Stomach smooth muscle (tissue), 2 donors: Measurements from ENCODE around the gene CCNB1.
"Not testable (repeated sequence)": the region's sequence is repeated elsewhere in the genome, so short reads cannot be mapped to it uniquely, and the experiment has no call there.

Experiments
- H3K27ac ChIP-seq: one replicate; pipeline ENCODE4 v1.7.0; 2013; ENCODE audit warnings: mild to moderate bottlenecking, low read length, inconsistent platforms
- H3K27me3 ChIP-seq, 2 donors: one replicate each; pipeline ENCODE4 v1.7.0; 2013; ENCODE audit warnings: low read length in 2 of 2; ENCODE audit not compliant: insufficient read depth in 2 of 2, control insufficient read depth in 1 of 2
- H3K36me3 ChIP-seq, 2 donors: one replicate each; pipeline ENCODE4 v1.7.0; 2013; ENCODE audit warnings: low read length in 2 of 2; ENCODE audit not compliant: control insufficient read depth in 2 of 2, insufficient read depth in 2 of 2
- H3K4me1 ChIP-seq: one replicate; pipeline ENCODE4 v1.7.0; 2013; ENCODE audit warnings: low read length; ENCODE audit not compliant: control insufficient read depth, insufficient read depth
- H3K4me3 ChIP-seq, 2 donors: one replicate each; pipeline ENCODE4 v1.7.0; 2013; ENCODE audit warnings: low read length in 2 of 2
- H3K9ac ChIP-seq, 2 donors: one replicate each; pipeline ENCODE4 v1.7.0; 2013; ENCODE audit warnings: low read length in 2 of 2, mild to moderate bottlenecking in 1 of 2
- H3K9me3 ChIP-seq, 2 donors: one replicate each; pipeline ENCODE4 v1.7.0; 2013; ENCODE audit warnings: low read length in 2 of 2; ENCODE audit not compliant: control insufficient read depth in 2 of 2
- donor health status: healthy.
- donor health status: Pancreatic carcinoma.

Gene CCNB1

DNA sequence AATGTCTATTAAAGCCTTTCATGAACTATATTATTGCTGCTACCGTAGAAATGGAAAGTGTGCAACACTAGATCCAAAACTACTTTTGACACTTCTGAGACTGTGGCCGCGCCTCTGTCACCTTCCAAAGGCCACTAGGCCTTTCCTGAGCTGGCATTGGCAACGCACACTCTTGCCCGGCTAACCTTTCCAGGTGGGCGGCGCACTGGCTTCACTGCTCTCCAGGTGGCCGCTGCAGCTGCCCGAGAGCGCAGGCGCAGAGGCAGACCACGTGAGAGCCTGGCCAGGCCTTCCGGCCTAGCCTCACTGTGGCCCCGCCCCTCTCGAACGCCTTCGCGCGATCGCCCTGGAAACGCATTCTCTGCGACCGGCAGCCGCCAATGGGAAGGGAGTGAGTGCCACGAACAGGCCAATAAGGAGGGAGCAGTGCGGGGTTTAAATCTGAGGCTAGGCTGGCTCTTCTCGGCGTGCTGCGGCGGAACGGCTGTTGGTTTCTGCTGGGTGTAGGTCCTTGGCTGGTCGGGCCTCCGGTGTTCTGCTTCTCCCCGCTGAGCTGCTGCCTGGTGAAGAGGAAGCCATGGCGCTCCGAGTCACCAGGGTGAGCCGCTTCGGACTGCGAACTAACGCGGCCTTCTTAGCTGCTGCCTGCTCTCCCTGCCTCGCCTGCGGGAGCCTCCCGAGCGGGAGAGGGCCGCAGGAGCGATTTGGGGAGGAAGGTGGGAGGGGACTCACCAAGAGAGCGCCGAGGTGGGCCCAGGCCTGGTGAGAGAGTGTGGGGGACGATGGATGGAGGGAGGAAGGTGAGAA, at the start of gene CCNB1:
Gene CCNB1, plus strand, starts transcription at position 465 of the 807 bp plus-strand sequence. Its CDS starts 113 bp downstream, at position 578.
- Histone ChIP-seq H3K27ac (no peak within 1 kb of the TSS), H3K9ac (peak within 1 kb of the TSS; percentile 60), H3K27me3 (no peaks in the 10 kb centered on the region), H3K36me3 (no peaks in the 10 kb centered on the region), H3K9me3 (no peaks in the 10 kb centered on the region), H3K4me3 (peak within 1 kb of the TSS; percentile 91 to 96), H3K4me1 (peaks cover 13% of the 10 kb centered on the region)

DNA sequence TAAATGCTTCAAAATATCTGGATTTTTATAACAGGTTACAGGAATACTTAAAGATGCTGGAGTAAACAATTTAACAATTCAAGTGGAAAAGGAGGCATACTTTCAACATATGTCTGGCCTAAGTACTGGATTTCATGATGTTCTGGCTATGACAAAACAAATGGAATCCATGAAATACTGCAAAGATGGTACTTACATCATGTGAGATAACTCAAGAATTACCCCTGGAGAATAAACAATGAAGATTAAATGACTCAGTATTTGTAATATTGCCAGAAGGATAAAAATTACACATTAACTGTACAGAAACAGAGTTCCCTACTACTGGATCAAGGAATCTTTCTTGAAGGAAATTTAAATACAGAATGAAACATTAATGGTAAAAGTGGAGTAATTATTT, 37.5 kb upstream of the CCNB1 start:
- H3K27ac ChIP-seq = no peak overlapping the region

DNA sequence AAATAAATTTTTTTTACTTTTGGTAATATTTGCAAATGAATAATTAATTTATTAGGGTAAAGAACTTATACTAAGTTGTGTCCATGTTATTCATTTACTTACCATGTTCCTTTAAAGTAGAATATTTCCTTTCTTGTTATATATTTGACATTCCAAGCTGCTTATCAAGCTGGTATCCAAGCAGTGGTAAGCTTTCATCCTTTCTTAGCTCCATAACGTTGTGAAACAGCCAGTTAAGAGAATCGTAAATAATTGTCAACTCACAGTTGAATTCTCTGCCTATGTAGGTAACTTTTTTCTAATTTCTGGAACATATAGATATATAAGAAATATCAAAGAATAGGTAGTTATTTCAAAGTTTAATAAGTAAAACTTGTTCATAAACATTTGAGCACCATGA, 36.7 kb upstream of the CCNB1 start:
- no peak overlapping the region for H3K4me3 ChIP-seq
- no peaks in the 10 kb centered on the region for H3K4me1 ChIP-seq
- no peak overlapping the region for H3K9ac ChIP-seq
- H3K27ac ChIP-seq = no peak overlapping the region
- H3K9me3 ChIP-seq = no peaks in the 10 kb centered on the region
- peaks cover 6 to 15% of the 10 kb centered on the region in 2 donors for H3K36me3 ChIP-seq
- no peaks in the 10 kb centered on the region for H3K27me3 ChIP-seq

More for the DNA sequence above, 37.5 kb upstream of the CCNB1 start:
- H3K9me3 ChIP-seq = no peaks in the 10 kb centered on the region
- no peaks in the 10 kb centered on the region for H3K27me3 ChIP-seq
- H3K4me3 ChIP-seq = no peak overlapping the region
- no peak overlapping the region for H3K9ac ChIP-seq
- H3K36me3 ChIP-seq = peaks cover 6 to 21% of the 10 kb centered on the region in 2 donors
- H3K4me1 ChIP-seq = no peaks in the 10 kb centered on the region

DNA sequence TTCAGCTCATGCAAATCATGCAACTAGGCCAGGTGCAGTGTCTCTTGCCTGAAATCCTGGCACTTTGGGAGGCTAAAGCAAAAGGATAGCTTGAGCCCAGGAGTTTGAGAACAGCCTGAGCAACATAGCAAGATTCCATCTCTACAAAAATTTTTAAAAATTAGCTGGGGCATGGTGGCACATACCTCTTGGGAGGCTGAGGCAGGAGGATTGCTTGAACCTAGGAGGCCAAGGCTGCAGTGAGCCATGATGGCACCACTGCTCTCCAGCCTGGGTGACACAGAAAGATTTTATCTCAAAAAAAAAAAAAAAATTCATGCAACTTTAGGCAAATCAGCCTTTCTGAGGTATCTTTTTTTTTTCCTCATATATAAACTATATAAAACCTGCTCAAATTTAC, 35.6 kb upstream of the CCNB1 start:
- H3K9me3 ChIP-seq = no peaks in the 10 kb centered on the region
- H3K27ac ChIP-seq = no peak overlapping the region
- H3K4me1 ChIP-seq = no peaks in the 10 kb centered on the region
- no peaks in the 10 kb centered on the region for H3K27me3 ChIP-seq
- no peak overlapping the region for H3K9ac ChIP-seq
- H3K36me3 ChIP-seq = peaks cover 6 to 15% of the 10 kb centered on the region in 2 donors
- no peak overlapping the region for H3K4me3 ChIP-seq

DNA sequence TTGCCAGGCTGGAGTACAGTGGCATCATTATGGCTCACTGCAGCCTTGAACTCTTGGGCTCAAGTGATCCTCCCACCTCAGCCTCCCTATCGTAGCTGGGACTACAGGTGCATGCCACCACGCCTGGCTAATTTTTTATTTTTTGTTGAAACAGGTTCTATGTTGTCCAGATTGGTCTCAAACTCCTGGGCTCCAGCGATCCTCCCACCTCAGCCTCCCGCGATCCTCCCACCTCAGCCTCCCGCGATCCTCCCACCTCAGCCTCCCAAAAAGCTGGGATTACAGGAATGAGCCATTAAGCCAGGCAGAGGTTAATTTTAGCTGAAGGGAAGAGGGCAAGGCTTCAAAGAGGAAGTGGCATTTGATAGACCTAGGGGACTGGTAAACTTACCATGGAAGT, 32.8 kb upstream of the CCNB1 start:
- H3K27me3 ChIP-seq = no peaks in the 10 kb centered on the region
- H3K9ac ChIP-seq = no peak overlapping the region
- H3K36me3 ChIP-seq = peaks cover 6 to 7% of the 10 kb centered on the region in 2 donors
- H3K4me1 ChIP-seq = no peaks in the 10 kb centered on the region
- H3K27ac ChIP-seq = no peak overlapping the region
- no peak overlapping the region for H3K4me3 ChIP-seq
- H3K9me3 ChIP-seq = no peaks in the 10 kb centered on the region

DNA sequence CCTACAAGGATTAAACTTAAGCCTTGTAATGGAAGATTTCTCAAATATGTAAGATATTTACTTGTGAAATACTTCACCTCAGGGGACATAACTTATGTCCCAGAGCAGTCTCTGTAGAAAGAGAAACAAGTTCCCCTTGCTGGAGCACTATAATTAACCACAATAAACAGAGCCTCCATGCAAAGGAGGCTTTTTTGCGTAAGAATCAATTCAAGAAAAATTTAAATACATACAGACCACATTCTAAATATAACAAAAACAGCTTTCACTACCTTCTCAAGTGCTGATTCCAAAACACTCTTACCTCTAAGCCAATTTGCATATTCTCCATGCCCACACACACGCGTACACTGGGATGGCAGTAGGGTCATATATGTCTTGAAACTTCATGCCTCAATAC, 30.7 kb upstream of the CCNB1 start:
- Histone ChIP-seq H3K4me1 (no peaks in the 10 kb centered on the region), H3K9ac (no peak overlapping the region), H3K36me3 (peaks cover 4% of the 10 kb centered on the region in 2 donors), H3K9me3 (peaks cover 0 to 3% of the 10 kb centered on the region in 2 donors), H3K4me3 (no peak overlapping the region), H3K27me3 (no peaks in the 10 kb centered on the region), H3K27ac (no peak overlapping the region)

DNA sequence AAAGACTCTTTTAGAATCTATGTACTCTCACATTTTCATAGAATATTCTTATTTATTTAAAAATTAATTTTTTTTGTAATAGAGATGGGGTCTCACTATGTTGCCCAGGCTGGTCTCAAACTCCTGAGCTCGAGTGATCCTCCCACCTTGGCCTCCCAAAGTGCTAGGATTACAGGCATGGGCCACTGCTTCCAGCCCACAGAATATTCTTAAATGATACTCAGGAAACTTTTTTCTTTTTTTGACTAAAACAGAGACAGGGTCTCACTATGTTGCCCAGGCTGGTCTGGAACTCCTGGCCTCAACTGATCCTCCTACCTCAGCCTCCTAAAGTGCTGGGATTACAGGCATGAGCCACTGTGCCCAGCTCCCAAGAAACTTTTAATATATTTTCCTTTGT, 29.7 kb upstream of the CCNB1 start:
- not testable (repeated sequence) for H3K36me3 ChIP-seq, H3K27ac ChIP-seq, H3K27me3 ChIP-seq, H3K4me1 ChIP-seq, H3K9me3 ChIP-seq, H3K9ac ChIP-seq, H3K4me3 ChIP-seq

DNA sequence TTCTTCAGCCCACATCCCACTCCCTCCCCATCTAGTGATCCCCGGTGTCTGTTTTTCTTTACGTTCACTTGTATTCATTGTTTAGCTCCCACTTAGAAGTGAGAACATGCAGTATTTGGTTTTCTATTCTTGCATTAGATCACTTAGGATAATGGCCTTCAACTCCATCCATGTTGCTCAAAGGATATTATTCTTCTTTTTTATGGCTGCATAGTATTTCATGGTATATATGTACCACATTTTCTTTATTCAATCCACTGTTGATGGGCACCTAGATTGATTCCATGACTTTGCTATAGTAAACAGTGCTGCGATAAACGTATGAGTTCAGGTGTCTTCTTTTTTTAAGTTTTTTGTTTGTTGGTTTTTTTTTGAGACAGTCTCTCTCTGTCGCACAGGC, 29.1 kb upstream of the CCNB1 start:
- no peaks in the 10 kb centered on the region for H3K4me1 ChIP-seq
- peaks cover 0 to 3% of the 10 kb centered on the region in 2 donors for H3K9me3 ChIP-seq
- no peak overlapping the region for H3K27ac ChIP-seq
- no peak overlapping the region for H3K9ac ChIP-seq
- no peaks in the 10 kb centered on the region for H3K27me3 ChIP-seq
- peaks cover 4% of the 10 kb centered on the region in 2 donors for H3K36me3 ChIP-seq
- no peak overlapping the region for H3K4me3 ChIP-seq

DNA sequence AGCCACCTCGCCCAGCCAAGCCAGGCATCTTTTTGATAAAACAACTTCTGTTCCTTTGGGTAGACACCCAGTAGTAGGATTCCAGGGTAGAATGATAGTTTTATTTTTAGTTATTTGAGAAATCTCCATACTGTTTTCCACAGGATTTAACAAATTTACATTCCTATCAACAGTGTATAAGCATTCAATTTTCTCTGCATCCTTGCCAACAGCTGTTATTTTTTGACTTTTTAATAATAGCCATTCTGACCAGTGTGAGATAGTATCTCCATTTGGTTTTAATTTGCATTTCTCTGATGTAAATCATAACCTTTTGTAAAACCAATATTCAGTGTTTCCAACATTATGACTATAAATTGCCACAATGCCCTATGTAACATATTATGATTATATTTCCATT, 28.2 kb upstream of the CCNB1 start:
- Histone ChIP-seq H3K4me3 (no peak overlapping the region), H3K27ac (no peak overlapping the region), H3K9me3 (peaks cover 0 to 3% of the 10 kb centered on the region in 2 donors), H3K4me1 (no peaks in the 10 kb centered on the region), H3K27me3 (no peaks in the 10 kb centered on the region), H3K9ac (no peak overlapping the region), H3K36me3 (peaks cover 0 to 2% of the 10 kb centered on the region in 2 donors)

DNA sequence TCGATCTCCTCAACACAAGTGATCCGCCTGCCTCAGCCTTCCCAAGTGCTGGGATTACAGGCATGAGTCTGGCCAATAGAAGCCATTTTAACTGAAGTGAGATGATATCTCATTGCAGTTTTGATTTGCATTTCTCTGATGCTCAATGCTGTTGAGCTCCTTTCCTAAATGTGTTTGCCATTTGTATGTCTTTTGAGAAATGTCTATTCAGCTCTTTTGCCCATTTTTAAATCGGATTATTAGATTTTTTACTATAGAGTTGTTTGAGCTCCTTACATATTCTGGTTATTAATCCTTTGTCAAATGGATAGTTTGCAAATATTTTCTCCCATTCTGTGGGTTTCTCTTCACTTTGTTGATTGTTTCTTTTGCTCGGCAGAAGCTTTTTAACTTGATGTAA, 26.7 kb upstream of the CCNB1 start:
- H3K9me3 ChIP-seq, H3K9ac ChIP-seq, H3K4me1 ChIP-seq, H3K4me3 ChIP-seq, H3K27me3 ChIP-seq, H3K36me3 ChIP-seq, H3K27ac ChIP-seq: not testable (repeated sequence)

DNA sequence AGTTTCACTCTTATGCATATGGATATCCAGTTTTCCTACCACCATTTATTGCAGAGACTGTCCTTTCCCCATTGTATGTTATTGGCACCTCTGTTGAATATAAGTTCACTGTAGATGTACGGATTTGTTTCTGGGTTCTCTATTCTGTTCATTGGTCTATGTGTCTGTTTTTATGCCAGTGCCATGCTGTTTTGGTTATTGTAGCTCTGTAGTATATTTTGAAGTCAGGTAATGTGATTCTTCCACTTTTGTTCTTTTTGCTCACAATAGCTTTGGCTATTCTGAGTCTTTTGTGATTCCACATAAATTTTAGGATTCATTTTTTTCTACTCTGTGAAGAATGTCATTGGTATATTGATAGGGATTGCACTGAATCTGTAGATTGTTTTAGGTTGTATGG, 26.1 kb upstream of the CCNB1 start:
- no peak overlapping the region for H3K27ac ChIP-seq
- H3K9ac ChIP-seq = no peak overlapping the region
- H3K36me3 ChIP-seq = no peaks in the 10 kb centered on the region
- H3K4me3 ChIP-seq = no peak overlapping the region
- no peaks in the 10 kb centered on the region for H3K27me3 ChIP-seq
- no peaks in the 10 kb centered on the region for H3K4me1 ChIP-seq
- H3K9me3 ChIP-seq = peaks cover 0 to 3% of the 10 kb centered on the region in 2 donors
